ENCODE results near the gene ARHGAP11B.
"Not testable (repeated sequence)": the region's sequence is repeated elsewhere in the genome, so short reads cannot be mapped to it uniquely, and the experiment has no call there.

Gene ARHGAP11B

DNA sequence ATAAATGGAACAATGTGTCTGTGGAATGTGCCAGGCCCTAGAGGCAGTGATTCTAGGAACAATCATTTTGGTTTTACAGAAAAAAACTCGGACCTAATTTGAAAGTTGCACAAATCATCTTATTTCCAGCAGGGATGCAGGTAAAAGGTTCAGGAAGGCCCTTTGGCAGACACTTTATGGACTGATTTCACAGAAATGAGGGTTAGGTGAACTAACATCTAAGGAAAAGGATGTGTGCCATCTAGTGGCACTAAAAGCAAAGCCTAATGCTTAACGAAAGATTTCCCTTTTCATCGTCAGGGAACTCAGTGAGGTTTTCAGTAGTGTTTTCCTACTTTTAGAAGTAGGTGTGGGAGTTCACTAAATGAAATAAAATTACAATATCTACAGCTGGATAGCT, 4.6 kb upstream of the ARHGAP11B start:
- H3K36me3 Mint-ChIP-seq; CTCF ChIA-PET; H3K27ac ChIP-seq (ENCODE audit: low read length); ATAC-seq (replicated peaks in 1 of 4); H3K9me3 ChIP-seq; H3K4me3 ChIP-seq (ENCODE audit: control insufficient read depth in 1 of 2, extremely low read depth in 1 of 2, low read length in 1 of 2); H3K27ac Mint-ChIP-seq; H3K36me3 ChIP-seq (ENCODE audit: control insufficient read depth in 2 of 2, extremely low read depth in 1 of 2, insufficient read depth in 1 of 2, low read length in 1 of 2); H3K27me3 Mint-ChIP-seq; H3K9me3 Mint-ChIP-seq; POLR2A ChIA-PET; H3K27me3 ChIP-seq (replicated peaks in 1 of 2; ENCODE audit: control insufficient read depth in 2 of 2, extremely low read depth in 1 of 2, insufficient read depth in 2 of 2, low read length in 1 of 2); H3K4me1 ChIP-seq (ENCODE audit: control insufficient read depth in 1 of 2, extremely low read depth in 1 of 2, insufficient read depth in 2 of 2, low read length in 2 of 2); H3K4me3 Mint-ChIP-seq: not testable (repeated sequence)
- DNase-seq = peak in 1 of 35 experiments; percentile 23
- H3K4me1 Mint-ChIP-seq = peaks cover 3 to 10% (median 9%) of the 10 kb centered on the region in 3 donors
- WGBS (ENCODE audit: insufficient coverage) = no CpG with 5 or more reads among the region's 3 CpGs

DNA sequence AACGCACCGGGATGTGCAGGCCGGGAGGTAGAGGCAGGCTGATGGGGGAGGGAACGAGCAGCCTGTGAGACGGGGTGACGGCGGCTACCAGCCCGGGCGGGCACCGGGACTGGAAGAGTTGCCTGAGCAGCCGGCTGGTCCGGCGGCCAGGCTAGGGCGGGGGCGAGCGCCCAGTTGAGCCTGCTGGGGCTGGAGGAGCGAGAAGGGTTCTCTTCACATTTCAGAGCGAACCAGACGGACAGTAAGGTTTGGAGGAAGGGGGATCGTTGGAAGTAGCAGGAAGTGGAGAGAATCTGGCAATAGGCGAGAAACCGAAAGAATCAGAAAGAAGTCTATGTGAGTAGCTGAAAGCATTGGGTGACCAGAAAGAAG, 252 bp downstream of the ARHGAP11B start:
- H3K9me3 Mint-ChIP-seq; CTCF ChIA-PET; H3K27me3 Mint-ChIP-seq; H3K36me3 Mint-ChIP-seq; H3K27me3 ChIP-seq (replicated peaks in 1 of 2; ENCODE audit: control insufficient read depth in 2 of 2, extremely low read depth in 1 of 2, insufficient read depth in 2 of 2, low read length in 1 of 2); H3K9me3 ChIP-seq; POLR2A ChIA-PET; H3K4me1 ChIP-seq (ENCODE audit: control insufficient read depth in 1 of 2, extremely low read depth in 1 of 2, insufficient read depth in 2 of 2, low read length in 2 of 2); H3K36me3 ChIP-seq (ENCODE audit: control insufficient read depth in 2 of 2, extremely low read depth in 1 of 2, insufficient read depth in 1 of 2, low read length in 1 of 2): not testable (repeated sequence)
- WGBS (ENCODE audit: insufficient coverage) = 0% methylated on average over 5 of the region's 22 CpGs
- peaks cover 13 to 26% (median 23%) of the 10 kb centered on the region in 3 donors for H3K4me1 Mint-ChIP-seq
- H3K27ac Mint-ChIP-seq = peak overlapping the region; percentile 97 to 99
- peak overlapping the region; percentile 13 for H3K27ac ChIP-seq (ENCODE audit: low read length)
- peak in 3 of 4 experiments; percentile 2 to 3 (median 2) for ATAC-seq (replicated peaks in 1 of 4)
- DNase-seq = peak in 5 of 35 experiments; percentile 2 to 34 (median 5)
- peak overlapping the region; percentile 63 to 89 for H3K4me3 ChIP-seq (ENCODE audit: control insufficient read depth in 1 of 2, extremely low read depth in 1 of 2, low read length in 1 of 2)
- H3K4me3 Mint-ChIP-seq = peak overlapping the region; percentile 95 to 99 (median 97)

DNA sequence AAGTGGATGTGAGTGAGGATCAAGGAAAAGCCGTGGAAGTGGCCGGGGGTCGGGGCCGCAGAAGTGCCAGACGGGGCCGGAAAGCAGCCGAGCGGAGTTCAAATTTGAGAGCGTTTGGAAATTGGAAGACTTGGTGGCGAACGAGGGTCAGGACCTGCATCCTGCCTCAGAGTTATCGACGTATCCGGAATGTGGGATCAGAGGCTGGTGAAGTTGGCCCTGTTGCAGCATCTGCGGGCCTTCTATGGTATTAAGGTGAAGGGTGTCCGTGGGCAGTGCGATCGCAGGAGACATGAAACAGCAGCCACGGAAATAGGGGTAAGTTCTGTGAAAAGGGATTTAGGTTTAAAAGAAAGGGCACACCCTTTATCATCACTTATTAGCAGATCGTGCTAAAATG, 704 bp downstream of the ARHGAP11B start:
- H3K36me3 ChIP-seq (ENCODE audit: control insufficient read depth in 2 of 2, extremely low read depth in 1 of 2, insufficient read depth in 1 of 2, low read length in 1 of 2); H3K27me3 ChIP-seq (replicated peaks in 1 of 2; ENCODE audit: control insufficient read depth in 2 of 2, extremely low read depth in 1 of 2, insufficient read depth in 2 of 2, low read length in 1 of 2); CTCF ChIA-PET; H3K9me3 Mint-ChIP-seq; H3K9me3 ChIP-seq; H3K36me3 Mint-ChIP-seq; DNase-seq; POLR2A ChIA-PET; ATAC-seq (replicated peaks in 1 of 4); H3K27me3 Mint-ChIP-seq; H3K4me1 ChIP-seq (ENCODE audit: control insufficient read depth in 1 of 2, extremely low read depth in 1 of 2, insufficient read depth in 2 of 2, low read length in 2 of 2): not testable (repeated sequence)
- Mint-ChIP-seq H3K4me1 (peaks cover 13 to 26% (median 23%) of the 10 kb centered on the region in 3 donors), H3K4me3 (peak overlapping the region; percentile 95 to 99 (median 97)), H3K27ac (peak overlapping the region; percentile 97 to 99)
- Histone ChIP-seq H3K4me3 (ENCODE audit: control insufficient read depth in 1 of 2, extremely low read depth in 1 of 2, low read length in 1 of 2) (peak overlapping the region; percentile 63 to 89), H3K27ac (ENCODE audit: low read length) (peak overlapping the region; percentile 13)
- WGBS (ENCODE audit: insufficient coverage) = no CpG with 5 or more reads among the region's 20 CpGs

DNA sequence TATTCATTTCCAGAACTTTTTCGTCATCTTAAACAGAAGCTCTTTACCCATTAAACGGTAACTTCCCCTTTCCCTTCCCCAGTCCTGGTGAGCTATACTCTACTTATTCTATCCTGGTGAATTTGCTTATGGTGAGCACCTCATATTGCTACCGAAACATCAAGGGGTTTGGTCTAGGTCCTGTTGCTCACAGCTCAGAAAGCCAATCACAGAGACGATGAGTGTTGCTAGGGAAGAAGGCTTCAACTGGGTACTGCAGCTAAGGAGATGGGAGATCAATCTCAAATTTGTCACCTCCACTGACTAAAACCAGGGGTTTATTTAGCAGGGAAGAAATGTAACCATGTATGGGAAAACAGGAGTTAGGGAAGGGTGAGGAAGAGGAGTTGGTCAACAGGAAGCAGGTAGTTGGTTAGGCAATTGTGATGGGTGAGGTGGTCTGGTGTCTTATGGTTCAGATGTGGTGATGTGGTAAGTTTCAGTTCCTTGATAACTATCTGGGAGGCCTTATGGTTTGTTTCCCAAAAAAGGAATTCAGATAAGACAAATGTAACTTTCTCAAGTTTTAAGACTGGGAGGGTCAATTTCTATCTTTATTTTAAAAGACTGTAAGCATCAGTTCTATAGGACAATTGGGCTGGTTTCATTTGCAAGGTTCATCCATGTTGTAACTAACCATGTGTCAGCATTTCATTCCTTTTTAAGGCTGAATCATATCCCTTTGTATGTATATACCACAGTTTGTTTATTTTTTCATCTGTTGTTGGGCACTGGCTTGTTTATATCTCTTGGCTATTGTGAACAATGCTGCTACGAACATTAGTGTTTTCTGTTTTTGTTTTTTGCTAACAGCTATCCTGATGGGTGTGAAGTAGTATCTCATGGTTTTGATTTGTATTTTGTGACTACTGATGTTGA, 24.3 kb downstream of the ARHGAP11B start:
- no peaks in the 10 kb centered on the region for H3K36me3 ChIP-seq (ENCODE audit: control insufficient read depth in 2 of 2, extremely low read depth in 1 of 2, insufficient read depth in 1 of 2, low read length in 1 of 2)
- Mint-ChIP-seq H3K4me3 (no peak overlapping the region), H3K9me3 (no peaks in the 10 kb centered on the region), H3K27me3 (no peaks in the 10 kb centered on the region), H3K27ac (no peak overlapping the region), H3K4me1 (peaks cover 10 to 15% (median 13%) of the 10 kb centered on the region in 3 donors), H3K36me3 (peaks cover 10% of the 10 kb centered on the region)
- H3K9me3 ChIP-seq = no peaks in the 10 kb centered on the region
- H3K27ac ChIP-seq (ENCODE audit: low read length) = no peak overlapping the region
- CTCF ChIA-PET = no interaction called here
- no peak for DNase-seq
- 89% methylated on average over 1 of the region's 5 CpGs for WGBS (ENCODE audit: insufficient coverage)
- no peaks in the 10 kb centered on the region for H3K27me3 ChIP-seq (replicated peaks in 1 of 2; ENCODE audit: control insufficient read depth in 2 of 2, extremely low read depth in 1 of 2, insufficient read depth in 2 of 2, low read length in 1 of 2)
- peaks cover 0 to 2% of the 10 kb centered on the region in 2 experiments for H3K4me1 ChIP-seq (ENCODE audit: control insufficient read depth in 1 of 2, extremely low read depth in 1 of 2, insufficient read depth in 2 of 2, low read length in 2 of 2)
- no peak for ATAC-seq (replicated peaks in 1 of 4)
- POLR2A ChIA-PET = no interaction called here
- H3K4me3 ChIP-seq (ENCODE audit: control insufficient read depth in 1 of 2, extremely low read depth in 1 of 2, low read length in 1 of 2) = no peak overlapping the region

DNA sequence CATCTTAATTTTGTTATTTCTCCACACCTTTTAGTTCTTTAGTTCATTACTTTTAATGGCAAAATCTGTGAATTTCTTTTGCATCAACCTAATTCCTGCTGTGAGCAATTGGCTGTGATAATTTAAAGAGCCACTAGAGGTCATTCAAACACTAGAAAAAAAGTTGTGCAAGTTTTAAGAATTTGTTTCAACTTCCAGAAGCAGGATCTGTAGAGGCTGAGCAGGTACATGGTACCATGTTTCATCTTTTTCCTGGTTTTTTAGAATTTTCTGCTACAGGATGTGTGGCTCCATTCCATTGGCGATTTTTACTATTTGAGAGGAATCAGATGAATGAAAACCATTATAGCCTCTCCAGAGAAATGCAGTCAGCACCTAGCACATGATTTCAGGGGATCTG, 35.2 kb downstream of the ARHGAP11B start:
- H3K27me3 ChIP-seq (replicated peaks in 1 of 2; ENCODE audit: control insufficient read depth in 2 of 2, extremely low read depth in 1 of 2, insufficient read depth in 2 of 2, low read length in 1 of 2); ATAC-seq (replicated peaks in 1 of 4); H3K4me3 ChIP-seq (ENCODE audit: control insufficient read depth in 1 of 2, extremely low read depth in 1 of 2, low read length in 1 of 2); H3K9me3 ChIP-seq; H3K27ac ChIP-seq (ENCODE audit: low read length); H3K4me3 Mint-ChIP-seq; H3K36me3 ChIP-seq (ENCODE audit: control insufficient read depth in 2 of 2, extremely low read depth in 1 of 2, insufficient read depth in 1 of 2, low read length in 1 of 2); H3K4me1 ChIP-seq (ENCODE audit: control insufficient read depth in 1 of 2, extremely low read depth in 1 of 2, insufficient read depth in 2 of 2, low read length in 2 of 2); H3K4me1 Mint-ChIP-seq; H3K9me3 Mint-ChIP-seq; POLR2A ChIA-PET; H3K36me3 Mint-ChIP-seq; CTCF ChIA-PET; H3K27me3 Mint-ChIP-seq; H3K27ac Mint-ChIP-seq: not testable (repeated sequence)
- WGBS (ENCODE audit: insufficient coverage) = no CpG with 5 or more reads among the region's 1 CpG
- peak in 2 of 35 experiments; percentile 4 to 49 for DNase-seq

DNA sequence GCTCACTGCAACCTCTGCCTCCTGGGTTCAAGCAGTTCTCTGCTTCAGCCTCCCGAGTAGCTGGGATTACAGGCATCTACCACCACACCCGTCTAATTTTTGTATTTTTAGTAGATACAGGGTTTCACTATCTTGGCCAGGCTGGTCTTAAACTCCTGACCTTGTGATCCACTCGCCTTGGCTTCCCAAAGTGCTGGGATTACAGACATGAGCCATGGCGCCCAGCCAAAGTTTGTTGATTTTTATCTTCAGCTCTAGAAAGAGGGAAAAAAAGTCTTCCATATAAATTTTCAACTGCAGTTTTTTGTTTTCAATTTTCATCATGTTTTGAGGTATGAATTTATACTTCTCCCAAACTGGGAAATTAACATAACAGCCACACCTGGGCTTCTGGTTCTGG, 43.7 kb downstream of the ARHGAP11B start:
- H3K36me3 ChIP-seq (ENCODE audit: control insufficient read depth in 2 of 2, extremely low read depth in 1 of 2, insufficient read depth in 1 of 2, low read length in 1 of 2); H3K4me1 ChIP-seq (ENCODE audit: control insufficient read depth in 1 of 2, extremely low read depth in 1 of 2, insufficient read depth in 2 of 2, low read length in 2 of 2); H3K27me3 Mint-ChIP-seq; H3K9me3 Mint-ChIP-seq; H3K4me3 Mint-ChIP-seq; H3K27ac ChIP-seq (ENCODE audit: low read length); H3K4me3 ChIP-seq (ENCODE audit: control insufficient read depth in 1 of 2, extremely low read depth in 1 of 2, low read length in 1 of 2); CTCF ChIA-PET; ATAC-seq (replicated peaks in 1 of 4); H3K36me3 Mint-ChIP-seq; DNase-seq; H3K4me1 Mint-ChIP-seq; H3K27me3 ChIP-seq (replicated peaks in 1 of 2; ENCODE audit: control insufficient read depth in 2 of 2, extremely low read depth in 1 of 2, insufficient read depth in 2 of 2, low read length in 1 of 2); H3K9me3 ChIP-seq; POLR2A ChIA-PET; H3K27ac Mint-ChIP-seq: not testable (repeated sequence)
- no CpG with 5 or more reads among the region's 4 CpGs for WGBS (ENCODE audit: insufficient coverage)
